Hepatocyte (in vitro differentiated cells): ENCODE data around the gene TTLL7. TPM values are rescaled to one million over a fixed set of nuclear protein-coding genes. Genes with fewer than 3 reads are reported as not detected.

ENCODE experiments used
- DNase-seq: peaks from one replicate; pipeline ENCODE4 v3.0.0-alpha.2; 2016; ENCODE audit warnings: low spot score
- H2AFZ ChIP-seq: fragments of 200-600 bp; sonication (generic); 2 replicates; pipeline ENCODE4 v1.6.0; 2016; ENCODE audit warnings: antibody characterized with exemption, mild to moderate bottlenecking
- H3K27ac ChIP-seq: fragments of 200-600 bp; sonication (generic); 2 replicates; pipeline ENCODE4 v1.5.1; 2016; ENCODE audit warnings: mild to moderate bottlenecking
- H3K27me3 ChIP-seq: fragments of 200-600 bp; sonication (generic); 2 replicates; pipeline ENCODE4 v1.6.1; 2016
- H3K36me3 ChIP-seq: fragments of 200-600 bp; sonication (generic); replicated peaks from 2 replicates; pipeline ENCODE4 v1.5.1; 2016; ENCODE audit warnings: low read depth; ENCODE audit not compliant: insufficient read depth
- H3K4me1 ChIP-seq: fragments of 200-600 bp; sonication (generic); 2 replicates; pipeline ENCODE4 v1.5.1; 2016; ENCODE audit warnings: mild to moderate bottlenecking, moderate library complexity; ENCODE audit not compliant: insufficient read depth
- H3K4me2 ChIP-seq: fragments of 200-600 bp; sonication (generic); 2 replicates; pipeline ENCODE4 v1.6.0; 2016
- H3K4me3 ChIP-seq: fragments of 200-600 bp; sonication (generic); 2 replicates; pipeline ENCODE4 v1.5.1; 2016; ENCODE audit warnings: mild to moderate bottlenecking
- H3K79me2 ChIP-seq: fragments of 200-600 bp; sonication (generic); 2 replicates; pipeline ENCODE4 v1.6.0; 2017; ENCODE audit warnings: mild to moderate bottlenecking
- H3K9me2 ChIP-seq: fragments of 200-600 bp; sonication (generic); replicated peaks from 2 replicates; pipeline ENCODE4 v1.6.0; 2017; ENCODE audit warnings: mild to moderate bottlenecking; ENCODE audit not compliant: insufficient read depth
- H3K9me3 ChIP-seq: fragments of 200-600 bp; sonication (generic); 2 replicates; pipeline ENCODE4 v1.5.1; 2016; ENCODE audit warnings: low read depth, mild to moderate bottlenecking
- H4K20me1 ChIP-seq: fragments of 200-600 bp; sonication (generic); 2 replicates; pipeline ENCODE4 v1.6.0; 2016; ENCODE audit warnings: mild to moderate bottlenecking; ENCODE audit not compliant: insufficient read depth, poor library complexity, severe bottlenecking
- EZH2 ChIP-seq: fragments of 200-600 bp; sonication (generic); IDR thresholded peaks from 2 replicates; pipeline ENCODE4 v1.6.1; 2016; ENCODE audit warnings: antibody characterized with exemption, mild to moderate bottlenecking, borderline replicate concordance
- EZH2phosphoT487 ChIP-seq: fragments of 200-600 bp; sonication (generic); IDR thresholded peaks from one replicate; pipeline ENCODE4 v1.6.1; 2018; ENCODE audit warnings: antibody characterized with exemption, mild to moderate bottlenecking, low read depth, moderate library complexity; ENCODE audit not compliant: unreplicated experiment, severe bottlenecking
- WGBS: methylation state at CpG from one replicate; pipeline ENCODE4 v1.1.6; 2016; ENCODE audit warnings: low lambda C conversion rate; ENCODE audit errors: missing lambda C conversion rate; 5-methylcytosine and 5-hydroxymethylcytosine counted together
- polyA plus RNA-seq: library from polyadenylated mRNA; unstranded; fragments of >200 nt; fragmentation: Nextera tagmentation; extraction: Ambion mirVana; gene quantifications from 2 replicates; pipeline ENCODE4 v1.2.1, GENCODE V29; 2016
- total RNA-seq: library from RNA; depleted of rRNA; stranded (reverse); fragments of >200 nt; gene quantifications from 2 replicates; pipeline ENCODE4 v1.2.3, GENCODE V29; 2014
- TF ChIP-seq, protein P1 (sequence below): fragments of 200-600 bp; sonication (generic); IDR thresholded peaks from 2 replicates; pipeline ENCODE4 v1.5.1; 2016; ENCODE audit warnings: antibody characterized with exemption, mild to moderate bottlenecking; ENCODE audit not compliant: poor library complexity

TTLL7 gene
- total and polyA plus RNA-seq, 2 experiments from 2014 or later = 1.9 to 3.5 TPM

DNA sequence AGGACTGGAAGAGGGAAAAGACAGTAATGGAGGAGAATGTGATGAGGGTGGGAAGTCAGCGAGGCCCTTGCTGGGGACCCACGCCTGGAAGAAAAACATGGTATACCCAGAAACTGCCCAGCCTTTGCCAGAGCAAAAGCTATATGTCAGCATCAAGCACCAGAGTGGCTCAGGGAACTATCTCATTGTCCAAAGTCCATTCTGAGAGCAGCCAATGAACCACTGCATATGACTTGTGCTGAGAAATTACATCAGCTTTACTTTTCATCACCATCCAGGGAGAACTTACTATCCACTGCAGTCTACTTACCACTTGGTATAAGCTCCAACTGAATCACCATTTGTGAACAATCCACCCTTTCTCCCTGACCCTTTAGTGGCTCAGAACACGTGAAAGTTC, 148.1 kb downstream of the TTLL7 start:
- Histone ChIP-seq H3K36me3 (no peaks in the 10 kb centered on the region), H3K9me3 (no peaks in the 10 kb centered on the region), H3K27me3 (no peaks in the 10 kb centered on the region), H2AFZ (no peak overlapping the region), H4K20me1 (no peaks in the 10 kb centered on the region), H3K4me2 (no peak overlapping the region), H3K4me3 (no peak overlapping the region), H3K4me1 (peaks cover 8% of the 10 kb centered on the region), H3K27ac (peak overlapping the region; percentile 70), H3K9me2 (no peaks in the 10 kb centered on the region), H3K79me2 (no peaks in the 10 kb centered on the region)
- 94% methylated on average over 3 of the region's 3 CpGs for WGBS
- DNase-seq = peak; percentile 46
- TF ChIP-seq EZH2phosphoT487 (no peak), EZH2 (no peak)

GRCh38 chr1:83849191-83850061, 149.5 kb downstream of the TTLL7 start:
- 94% methylated on average over 3 of the region's 3 CpGs for WGBS
- H3K27me3 ChIP-seq = no peaks in the 10 kb centered on the region
- TF ChIP-seq, protein P1, sequence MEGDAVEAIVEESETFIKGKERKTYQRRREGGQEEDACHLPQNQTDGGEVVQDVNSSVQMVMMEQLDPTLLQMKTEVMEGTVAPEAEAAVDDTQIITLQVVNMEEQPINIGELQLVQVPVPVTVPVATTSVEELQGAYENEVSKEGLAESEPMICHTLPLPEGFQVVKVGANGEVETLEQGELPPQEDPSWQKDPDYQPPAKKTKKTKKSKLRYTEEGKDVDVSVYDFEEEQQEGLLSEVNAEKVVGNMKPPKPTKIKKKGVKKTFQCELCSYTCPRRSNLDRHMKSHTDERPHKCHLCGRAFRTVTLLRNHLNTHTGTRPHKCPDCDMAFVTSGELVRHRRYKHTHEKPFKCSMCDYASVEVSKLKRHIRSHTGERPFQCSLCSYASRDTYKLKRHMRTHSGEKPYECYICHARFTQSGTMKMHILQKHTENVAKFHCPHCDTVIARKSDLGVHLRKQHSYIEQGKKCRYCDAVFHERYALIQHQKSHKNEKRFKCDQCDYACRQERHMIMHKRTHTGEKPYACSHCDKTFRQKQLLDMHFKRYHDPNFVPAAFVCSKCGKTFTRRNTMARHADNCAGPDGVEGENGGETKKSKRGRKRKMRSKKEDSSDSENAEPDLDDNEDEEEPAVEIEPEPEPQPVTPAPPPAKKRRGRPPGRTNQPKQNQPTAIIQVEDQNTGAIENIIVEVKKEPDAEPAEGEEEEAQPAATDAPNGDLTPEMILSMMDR = no peak
- no peak for TF ChIP-seq EZH2phosphoT487
- no peak for TF ChIP-seq EZH2
- no peak overlapping the region for H3K27ac ChIP-seq
- no peaks in the 10 kb centered on the region for H3K9me3 ChIP-seq
- no peak overlapping the region for H3K4me2 ChIP-seq
- H3K4me1 ChIP-seq = peaks cover 8% of the 10 kb centered on the region
- no peak overlapping the region for H3K4me3 ChIP-seq
- no peaks in the 10 kb centered on the region for H3K9me2 ChIP-seq
- no peaks in the 10 kb centered on the region for H3K79me2 ChIP-seq
- no peaks in the 10 kb centered on the region for H3K36me3 ChIP-seq
- no peak overlapping the region for H2AFZ ChIP-seq
- no peak for DNase-seq
- H4K20me1 ChIP-seq = no peaks in the 10 kb centered on the region

DNA sequence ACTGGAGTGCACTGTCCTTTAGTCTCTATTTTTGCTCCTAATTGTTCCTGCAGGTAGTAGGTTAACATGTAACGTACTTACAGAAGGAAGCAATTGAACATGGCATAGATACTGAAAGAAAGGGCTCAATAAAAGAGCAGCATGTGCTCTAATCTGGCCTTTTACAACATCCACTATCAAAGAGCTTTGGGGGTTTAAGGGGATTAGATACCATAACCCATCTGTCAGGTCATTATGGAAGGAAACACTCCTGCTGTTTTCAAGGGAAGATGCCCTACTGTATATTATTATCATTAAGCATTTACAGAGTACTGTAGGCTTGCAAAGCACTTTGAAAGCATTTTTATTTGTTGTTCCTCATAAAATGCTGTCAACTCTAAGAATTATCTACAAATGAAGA, 152.8 kb downstream of the TTLL7 start:
- no peaks in the 10 kb centered on the region for H3K27me3 ChIP-seq
- no peak overlapping the region for H3K4me3 ChIP-seq
- TF ChIP-seq, protein P1 = no peak
- no peak overlapping the region for H2AFZ ChIP-seq
- H3K4me2 ChIP-seq = no peak overlapping the region
- no peaks in the 10 kb centered on the region for H3K9me2 ChIP-seq
- no peaks in the 10 kb centered on the region for H4K20me1 ChIP-seq
- DNase-seq = no peak
- 50% methylated on average over 1 of the region's 1 CpG for WGBS
- peaks cover 7% of the 10 kb centered on the region for H3K4me1 ChIP-seq
- H3K27ac ChIP-seq = peak overlapping the region; percentile 63
- no peaks in the 10 kb centered on the region for H3K9me3 ChIP-seq
- H3K79me2 ChIP-seq = no peaks in the 10 kb centered on the region
- H3K36me3 ChIP-seq = no peaks in the 10 kb centered on the region

GRCh38 chr1:83845437-83846071, 153.4 kb downstream of the TTLL7 start:
- no peak for TF ChIP-seq EZH2
- TF ChIP-seq EZH2phosphoT487 = no peak
- TF ChIP-seq, protein P1 = no peak
- Histone ChIP-seq H3K79me2 (no peaks in the 10 kb centered on the region), H3K9me2 (no peaks in the 10 kb centered on the region), H3K4me3 (no peak overlapping the region), H3K4me1 (peaks cover 3% of the 10 kb centered on the region), H3K36me3 (no peaks in the 10 kb centered on the region), H3K9me3 (no peaks in the 10 kb centered on the region), H3K4me2 (no peak overlapping the region), H2AFZ (no peak overlapping the region), H3K27ac (peak overlapping the region; percentile 63), H3K27me3 (no peaks in the 10 kb centered on the region), H4K20me1 (no peaks in the 10 kb centered on the region)
- WGBS = 58% methylated on average over 4 of the region's 4 CpGs
- peak; percentile 39 for DNase-seq
